ENCODE measurements around the gene PGF.

Gene PGF

GRCh38 chr14:74956280-74957072, 1.1 kb upstream of the PGF start:
- no peak for DNase-seq (ENCODE audit: low spot score)

- no peak for DNase-seq (ENCODE audit: low spot score)
Measured at GRCh38 chr14:74956027-74956279, 556 bp upstream of the PGF start.

DNA sequence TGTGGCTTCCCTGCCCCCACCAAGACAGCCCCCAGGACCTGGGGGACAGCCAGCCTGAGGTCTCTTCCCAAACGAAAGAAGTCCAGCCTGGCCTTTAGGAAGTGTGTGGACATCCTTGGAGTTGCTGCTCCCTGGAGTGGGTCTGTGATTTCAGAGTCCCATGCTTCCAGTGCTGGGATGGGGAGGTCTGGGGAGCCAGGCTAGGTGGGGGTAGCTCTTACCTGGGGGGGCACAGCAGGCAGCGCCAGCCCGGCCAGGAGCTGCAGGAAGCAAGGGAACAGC, 509 bp downstream of the PGF start:
- DNase-seq (ENCODE audit: low spot score) = no peak

DNA sequence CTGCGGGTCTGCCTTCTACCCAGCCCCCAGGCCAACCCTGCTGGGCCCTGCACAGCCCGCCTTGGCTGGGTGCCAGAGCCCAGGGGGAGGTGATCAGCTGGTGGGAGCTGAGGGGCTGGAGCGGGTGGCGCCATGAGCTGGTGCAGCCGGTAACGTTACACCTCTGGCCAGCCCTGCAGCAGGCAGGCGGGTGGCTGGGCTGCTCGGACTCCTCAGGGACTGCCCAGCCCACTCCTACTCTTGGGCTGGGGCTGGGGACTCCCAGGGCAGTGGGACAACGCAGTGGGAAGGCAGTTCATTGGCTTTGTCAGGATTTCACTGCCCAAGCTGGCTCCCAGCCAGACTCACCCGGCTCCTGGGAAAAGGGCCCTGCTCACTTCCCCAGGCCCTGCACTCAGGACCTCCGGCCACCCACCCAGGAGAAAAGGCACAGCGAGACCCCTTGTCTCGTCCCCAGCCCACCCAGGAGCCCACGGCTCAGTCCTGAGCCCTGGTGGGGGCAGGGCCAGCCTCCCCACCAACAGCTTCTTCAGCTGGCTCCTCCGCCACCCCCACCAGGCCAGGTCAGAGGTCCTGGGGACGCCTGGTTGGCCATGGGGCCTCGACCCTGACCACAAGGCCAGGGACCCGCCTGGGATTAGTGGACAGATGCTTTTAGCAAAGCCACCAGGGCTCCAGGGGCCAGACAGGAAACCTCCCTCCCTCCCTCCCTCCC, 1.0 kb downstream of the PGF start:
- no peak for DNase-seq (ENCODE audit: low spot score)

DNA sequence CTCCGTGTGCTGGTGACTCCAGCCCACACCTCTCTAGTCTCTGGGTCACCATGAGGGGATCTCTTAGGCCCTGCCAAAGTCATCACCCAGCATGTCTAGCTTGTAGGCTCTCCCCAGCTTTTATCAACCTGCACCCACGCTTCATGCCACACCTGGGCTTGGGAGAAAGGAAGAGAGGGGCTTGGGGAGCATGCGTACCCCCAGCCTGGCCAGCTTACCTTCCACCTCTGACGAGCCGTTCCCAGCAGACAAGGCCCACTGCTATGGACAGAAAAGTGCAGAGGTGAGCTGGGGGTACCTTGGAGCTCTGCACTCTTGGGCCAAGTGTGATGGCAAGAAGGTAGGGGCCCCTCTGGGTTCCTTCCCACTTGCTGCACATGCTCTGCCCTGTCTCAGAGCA, 1.7 kb downstream of the PGF start:
- no peak for DNase-seq (ENCODE audit: low spot score)

DNA sequence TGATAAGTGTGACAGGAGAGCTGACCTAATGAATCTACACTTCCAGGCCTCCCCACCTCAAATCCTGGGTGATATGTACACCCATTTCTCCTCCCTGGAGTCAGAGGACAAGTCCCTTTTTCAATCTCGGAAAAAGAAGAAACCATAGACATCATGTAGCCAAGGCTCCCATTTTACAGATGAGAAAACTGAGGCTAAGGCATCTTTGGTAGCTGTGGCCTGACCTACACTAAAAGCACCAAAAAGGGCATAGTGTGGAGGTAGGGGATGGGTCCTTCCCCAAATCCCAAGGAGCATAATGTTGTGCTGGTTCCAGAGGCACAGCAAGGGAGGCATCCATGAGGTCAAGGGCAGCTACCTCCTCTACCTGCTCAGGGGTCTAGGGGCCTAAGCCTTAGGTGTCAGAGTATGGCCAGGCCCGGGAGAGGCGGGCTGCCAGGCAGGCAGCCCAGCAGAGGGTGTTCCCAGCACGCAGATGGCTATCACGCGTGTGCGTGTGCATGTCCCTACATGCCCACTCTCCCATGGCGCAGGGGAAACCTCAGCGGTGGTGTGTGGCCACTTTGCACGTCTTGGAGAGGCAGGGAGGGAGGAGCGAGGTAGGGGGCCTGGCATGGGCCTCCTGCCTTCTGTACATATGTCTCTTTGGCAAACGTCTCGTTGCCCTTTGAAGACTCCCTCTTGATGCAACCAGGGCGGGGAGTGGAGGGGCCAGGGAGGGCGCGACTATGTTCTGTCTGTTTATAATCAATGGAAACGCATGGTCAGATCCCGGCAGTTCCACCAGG, 2.5 kb downstream of the PGF start:
- DNase-seq (ENCODE audit: low spot score) = no peak

DNA sequence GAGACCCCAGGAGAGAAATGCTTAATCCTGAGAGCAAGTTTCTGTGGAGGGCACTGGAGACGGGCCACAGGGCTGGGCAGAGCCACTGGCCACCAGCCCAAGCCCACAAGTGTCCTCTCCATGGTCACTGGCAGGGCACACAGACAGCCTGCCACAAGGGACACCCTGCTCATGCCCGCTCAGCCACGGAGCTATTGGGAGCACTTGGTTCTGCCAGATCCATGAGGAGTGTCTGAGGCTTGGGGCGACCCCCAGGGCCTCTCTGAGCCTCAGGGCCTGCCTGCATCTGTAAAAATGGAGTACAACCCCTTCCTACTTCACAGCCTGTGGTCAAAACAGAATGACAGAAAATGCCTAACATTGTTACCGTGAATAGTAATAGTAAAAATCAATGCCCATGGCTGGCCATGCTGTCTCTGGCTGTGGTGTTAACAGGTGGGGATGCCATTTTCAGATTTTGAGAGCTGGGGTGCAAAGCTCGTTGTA, 3.2 kb downstream of the PGF start:
- no peak for DNase-seq (ENCODE audit: low spot score)

DNA sequence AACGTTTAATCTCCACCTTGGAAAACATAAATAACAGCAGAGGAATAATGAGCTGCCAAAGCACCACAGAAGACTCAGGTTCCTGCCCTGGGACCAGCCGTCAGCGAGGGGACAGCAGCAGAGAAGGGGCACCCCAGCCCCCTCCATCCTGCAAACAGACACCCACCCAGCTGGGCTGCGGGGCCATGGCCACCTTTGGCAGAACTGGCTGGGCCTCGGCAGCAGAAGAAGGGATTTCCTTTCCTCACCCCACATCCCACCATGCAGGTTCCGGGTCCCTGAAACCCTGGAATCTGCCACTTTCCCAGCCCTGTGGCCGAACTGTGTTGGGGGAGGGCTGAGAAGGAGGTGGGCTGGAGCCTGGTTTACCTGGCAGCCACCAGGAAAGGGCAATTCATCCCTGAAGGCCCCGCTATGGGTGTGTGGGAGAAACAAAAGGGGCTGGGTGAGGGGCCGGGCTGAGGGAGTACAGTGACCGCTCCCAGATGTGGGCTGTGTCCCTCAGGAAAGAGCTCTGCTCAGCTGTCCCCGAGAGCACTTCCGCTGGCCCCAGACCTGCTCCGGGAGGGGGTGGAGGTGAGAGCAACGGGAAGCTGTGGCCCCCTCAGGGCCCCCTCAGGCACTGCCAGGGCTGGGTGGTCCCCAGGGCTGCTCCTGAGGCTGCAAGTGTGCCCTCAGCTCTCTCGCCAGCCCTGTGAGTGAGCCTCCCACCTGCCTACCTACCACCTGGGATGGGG, 3.8 kb downstream of the PGF start:
- DNase-seq (ENCODE audit: low spot score) = no peak

DNA sequence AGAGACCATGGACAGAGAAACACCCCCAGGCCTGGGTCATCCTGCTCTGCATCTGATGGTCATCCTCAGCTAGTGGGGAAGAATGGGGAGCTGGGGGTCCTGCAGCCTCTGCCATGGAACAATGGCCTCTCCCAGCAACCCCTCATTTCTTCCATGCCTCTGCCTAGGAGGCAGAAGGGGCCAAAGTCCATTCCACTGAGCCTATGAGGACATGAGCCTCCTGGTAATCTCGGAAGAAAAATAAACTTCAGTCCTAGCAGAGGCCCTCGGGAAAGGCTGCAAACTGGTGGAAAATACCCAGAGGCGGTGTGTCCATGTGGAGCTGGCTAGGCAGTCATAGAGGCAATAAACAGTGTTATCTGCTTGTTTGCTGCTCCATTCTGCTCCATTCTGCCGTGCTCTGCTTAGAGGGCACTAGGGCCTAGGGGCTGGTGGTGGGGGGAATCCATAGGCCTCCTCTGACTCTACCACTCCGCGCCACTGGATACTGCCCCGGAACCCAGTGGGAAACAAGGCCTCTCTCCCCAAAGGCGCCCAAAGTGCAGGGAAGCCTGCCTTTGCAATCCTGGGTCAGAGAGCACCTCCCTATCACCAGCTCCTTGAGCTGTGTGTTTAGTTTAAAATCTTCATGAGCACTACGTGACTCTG, 4.5 kb downstream of the PGF start:
- DNase-seq (ENCODE audit: low spot score) = no peak

DNA sequence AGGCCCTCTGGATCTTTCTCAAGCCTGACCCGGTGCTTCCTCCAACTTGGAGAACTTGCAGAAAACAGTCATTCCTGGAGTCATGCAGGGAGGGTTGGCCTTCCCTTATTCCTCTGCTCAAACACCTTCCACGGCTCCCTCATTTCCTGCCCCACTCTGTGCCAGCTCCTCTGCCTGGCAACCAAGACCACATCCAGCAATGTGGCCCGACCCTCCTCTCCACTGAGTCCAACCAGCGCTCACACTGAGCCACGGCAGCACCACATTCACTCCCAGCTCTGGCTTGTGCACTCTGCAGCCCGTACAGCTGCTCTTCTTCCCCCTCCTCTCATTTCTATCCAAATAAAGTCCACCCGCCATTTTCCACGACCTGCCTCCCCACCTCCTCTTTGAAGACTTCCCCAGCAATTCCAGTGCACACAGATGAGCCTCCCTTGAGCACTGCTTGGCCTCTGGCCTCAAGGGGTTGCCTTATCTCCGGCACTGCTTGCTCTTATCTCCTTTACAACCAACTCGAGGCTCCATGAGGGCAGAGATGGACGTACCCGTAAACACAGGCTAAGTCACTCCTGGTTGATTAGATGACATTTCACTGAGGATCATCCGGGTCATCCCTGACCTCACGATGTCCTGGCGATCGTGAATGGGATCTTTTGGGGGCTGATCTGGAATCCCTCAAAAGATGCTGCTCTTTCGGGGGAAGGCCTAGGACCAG, 5.4 kb downstream of the PGF start:
- no peak for DNase-seq (ENCODE audit: low spot score)

GRCh38 chr14:74949191-74949601, 6.2 kb downstream of the PGF start:
- DNase-seq (ENCODE audit: low spot score) = no peak

DNA sequence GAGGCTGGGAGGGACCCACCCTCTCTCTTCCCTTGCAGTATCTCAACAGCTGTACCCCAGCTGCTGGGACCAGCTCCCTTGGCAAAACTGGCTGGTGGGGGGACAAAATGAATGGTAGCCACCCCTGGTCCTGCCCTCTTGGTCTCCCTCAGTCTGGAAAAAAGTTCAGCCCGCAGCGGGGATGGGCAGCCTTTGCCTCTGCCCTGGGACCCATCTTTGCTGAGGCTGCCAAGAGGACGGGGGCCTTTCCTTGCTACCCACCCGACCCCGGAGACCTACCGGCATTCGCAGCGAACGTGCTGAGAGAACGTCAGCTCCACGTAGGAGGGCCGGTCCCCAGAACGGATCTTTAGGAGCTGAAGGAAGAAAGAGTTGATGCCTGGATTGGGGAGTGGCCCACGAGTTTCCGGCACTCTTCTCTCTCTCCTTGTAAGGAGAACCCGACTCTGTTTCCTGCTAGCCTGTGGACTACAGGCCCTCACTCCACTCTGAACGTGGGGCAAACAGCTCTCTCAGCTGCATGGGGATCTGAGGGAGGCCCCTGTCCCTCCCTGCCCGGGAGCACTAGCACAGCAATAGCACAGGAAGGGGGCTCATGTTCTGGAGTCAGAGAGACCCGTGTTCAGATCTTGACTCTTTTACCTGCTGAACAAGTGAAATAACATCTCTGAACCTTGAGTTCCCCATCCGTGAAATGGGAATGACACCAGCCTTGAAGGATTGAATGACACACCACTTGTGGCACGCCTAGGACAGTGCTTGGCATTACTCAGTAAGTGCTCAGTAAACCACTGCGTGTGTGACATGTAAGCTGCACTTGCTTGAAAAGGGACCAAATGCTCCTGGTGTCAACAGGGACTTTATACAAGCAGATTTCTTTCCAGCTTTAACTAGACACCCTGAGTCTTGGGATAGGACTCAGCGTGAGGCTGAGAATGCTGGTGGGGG, 6.9 kb downstream of the PGF start:
- DNase-seq (ENCODE audit: low spot score) = no peak

DNA sequence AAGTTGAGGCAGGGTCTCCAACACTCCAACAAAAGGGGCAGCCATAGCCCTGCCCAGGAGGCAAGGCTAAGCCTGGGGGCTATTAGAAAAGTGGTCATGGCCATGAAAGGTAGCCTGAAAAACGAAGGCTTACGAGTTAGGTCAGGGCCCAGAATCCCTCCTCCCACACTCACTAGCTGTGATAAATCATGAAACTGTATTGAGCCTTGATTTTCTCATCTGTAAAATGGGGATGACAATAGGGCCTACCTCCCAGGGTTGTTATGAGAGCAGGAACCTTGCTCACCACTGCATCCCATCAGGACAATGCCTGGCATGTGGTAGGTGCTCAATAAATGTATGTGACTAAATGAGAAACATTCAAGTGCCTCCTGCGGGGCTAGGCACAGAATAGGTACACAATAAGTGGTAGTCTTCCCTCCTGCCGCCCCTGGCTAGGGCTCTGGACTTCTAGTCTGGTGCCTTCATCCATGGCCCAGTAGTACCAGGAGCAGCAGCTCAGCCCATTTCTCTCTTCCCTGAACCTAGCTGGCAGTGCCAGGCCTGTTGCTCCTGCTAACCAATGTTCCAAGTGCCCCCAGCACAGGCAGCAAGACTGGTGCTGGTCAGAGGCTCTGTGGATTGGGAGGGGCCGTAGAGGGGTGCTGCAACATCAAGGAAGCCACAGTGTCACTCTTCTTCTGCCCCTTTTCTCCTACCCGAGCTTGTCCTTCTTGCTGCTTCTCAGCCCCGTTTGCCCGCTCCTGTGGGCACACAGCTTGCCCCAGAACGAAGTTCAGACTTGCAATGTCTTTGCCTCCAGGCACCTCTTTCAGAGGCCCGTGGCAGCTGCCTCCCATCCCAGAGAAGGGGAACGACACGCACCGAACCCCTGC, 7.8 kb downstream of the PGF start:
- DNase-seq (ENCODE audit: low spot score) = no peak

DNA sequence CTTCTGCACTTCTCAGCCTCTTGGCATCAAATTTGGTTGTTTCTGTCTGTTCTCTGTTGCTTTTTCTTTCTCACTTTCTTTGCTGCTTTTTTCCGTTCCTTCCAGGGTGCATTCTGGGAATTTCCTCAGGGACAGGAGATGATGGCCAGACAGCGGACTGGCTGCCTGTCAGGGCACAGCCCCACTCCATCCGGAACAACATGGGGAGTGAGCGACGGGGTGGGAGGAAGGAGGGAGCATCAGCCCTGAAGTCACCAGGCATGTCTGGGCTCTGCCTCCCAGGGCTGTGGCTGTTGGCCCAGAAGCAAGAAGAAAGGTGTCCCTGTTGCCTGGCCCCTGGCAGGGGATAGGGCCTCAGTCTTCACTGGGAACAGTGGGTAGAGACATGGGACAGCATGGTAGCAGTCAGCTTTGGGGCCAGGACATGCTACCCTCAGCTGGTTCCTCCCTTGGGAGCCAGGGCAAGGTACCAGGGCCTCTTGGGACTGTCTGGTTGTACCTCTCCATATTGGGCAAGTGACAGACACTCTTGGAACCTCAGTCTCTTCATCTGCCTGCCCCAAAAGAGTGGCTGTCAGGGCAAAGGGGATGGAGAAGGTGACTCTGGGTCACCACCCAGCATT, 8.6 kb downstream of the PGF start:
- no peak for DNase-seq (ENCODE audit: low spot score)

DNA sequence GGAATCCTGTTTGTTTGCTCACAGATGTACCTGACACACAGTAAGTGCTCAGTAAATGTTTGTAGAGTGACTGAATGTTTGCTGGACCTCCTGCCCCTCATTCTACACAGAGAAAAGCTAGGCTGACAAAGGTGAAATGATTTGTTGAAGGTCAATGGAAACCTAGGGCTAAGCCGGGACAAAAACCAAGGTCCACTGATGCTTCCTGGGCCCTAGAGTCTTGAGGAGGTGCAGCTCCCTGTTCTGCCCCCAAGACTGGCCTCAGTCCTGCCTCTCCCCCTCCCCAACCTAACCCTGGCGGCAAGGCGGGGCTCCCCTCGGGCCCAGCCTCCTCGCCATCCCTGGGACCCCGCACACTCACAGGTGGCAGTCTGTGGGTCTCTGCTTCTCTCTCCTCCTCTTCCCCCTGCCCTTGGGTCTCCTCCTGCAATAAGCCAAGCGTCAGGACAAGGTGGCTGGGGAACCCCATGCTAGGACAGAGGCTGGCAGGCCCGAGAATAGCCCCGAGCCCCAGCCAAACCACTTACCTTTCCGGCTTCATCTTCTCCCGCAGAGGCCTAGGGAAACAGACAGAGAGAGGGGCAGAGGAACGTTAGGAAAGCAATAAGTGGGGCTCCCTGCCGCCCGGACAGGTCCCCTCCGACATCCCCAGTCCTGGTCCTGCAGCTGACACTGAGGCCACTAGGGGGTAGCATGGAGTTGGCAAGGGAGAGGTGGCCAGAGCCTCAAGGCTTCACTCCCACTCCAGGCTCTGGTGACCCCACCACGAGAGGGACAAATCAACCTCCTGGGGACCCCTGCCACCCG, 9.3 kb downstream of the PGF start:
- DNase-seq (ENCODE audit: low spot score) = peak; percentile 81

GRCh38 chr14:74945261-74945851, 10.0 kb downstream of the PGF start:
- peak; percentile 34 for DNase-seq (ENCODE audit: low spot score)

DNA sequence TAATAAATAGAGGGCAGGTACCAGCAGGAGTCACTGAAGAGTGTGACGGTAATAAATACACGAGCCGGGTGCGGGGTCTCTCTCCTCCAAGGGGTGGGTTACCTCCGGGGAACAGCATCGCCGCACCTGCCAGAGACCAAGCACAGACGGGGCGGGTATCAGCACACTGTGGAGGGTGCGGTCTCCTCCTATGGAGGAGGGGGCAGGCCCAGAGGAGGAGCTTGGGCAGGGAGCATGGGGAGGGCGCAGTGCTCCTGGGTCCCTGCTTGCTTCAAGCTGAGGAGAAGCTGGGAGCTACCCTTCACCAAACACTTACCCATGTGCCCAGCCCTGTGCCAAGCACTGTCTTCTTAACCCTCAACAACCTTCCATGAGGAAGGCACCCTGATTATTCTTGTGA, 12.8 kb downstream of the PGF start:
- no peak for DNase-seq (ENCODE audit: low spot score)

DNA sequence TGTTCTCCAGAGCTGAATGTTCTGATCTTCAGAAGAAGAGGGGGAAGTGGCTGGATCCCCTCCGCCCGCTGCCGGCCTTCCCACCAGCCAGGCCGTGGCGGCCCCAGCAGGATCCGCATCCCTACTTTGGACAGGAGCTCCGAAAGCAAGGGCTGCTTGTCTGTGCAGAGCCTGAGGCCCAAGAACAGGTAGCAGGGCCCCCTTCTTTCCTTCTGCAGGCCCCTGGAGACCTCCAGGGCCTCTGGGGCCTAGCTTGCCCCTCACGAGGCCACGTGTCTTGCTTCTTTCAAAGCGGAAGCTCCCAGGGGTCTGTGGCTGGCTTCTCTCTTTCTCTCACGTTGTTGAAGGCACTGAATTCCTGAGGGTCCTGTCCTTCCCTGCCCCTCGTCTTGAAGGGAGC, 13.2 kb downstream of the PGF start:
- no peak for DNase-seq (ENCODE audit: low spot score)

Data from activated CD4-positive, alpha-beta T cell treated with anti-CD3 and anti-CD28 coated beads, Interleukin-2, Interleukin-4, amounts not matched to agents 100 ng/mL and 50 ng/mL, durations not matched to agents 16 hours and 8 hours (primary cell).